HG02973 (cell line): ENCODE results near the gene CYP3A5.
"Not testable (repeated sequence)": the region's sequence is repeated elsewhere in the genome, so short reads cannot be mapped to it uniquely, and the experiment has no call there.

ENCODE experiments used
- ATAC-seq: cut with Tn5 transposase; IDR thresholded peaks from one replicate; pipeline ENCODE4 v1.9.1; 2021; ENCODE audit warnings: moderate library complexity; ENCODE audit not compliant: unreplicated experiment

CYP3A5 gene

DNA sequence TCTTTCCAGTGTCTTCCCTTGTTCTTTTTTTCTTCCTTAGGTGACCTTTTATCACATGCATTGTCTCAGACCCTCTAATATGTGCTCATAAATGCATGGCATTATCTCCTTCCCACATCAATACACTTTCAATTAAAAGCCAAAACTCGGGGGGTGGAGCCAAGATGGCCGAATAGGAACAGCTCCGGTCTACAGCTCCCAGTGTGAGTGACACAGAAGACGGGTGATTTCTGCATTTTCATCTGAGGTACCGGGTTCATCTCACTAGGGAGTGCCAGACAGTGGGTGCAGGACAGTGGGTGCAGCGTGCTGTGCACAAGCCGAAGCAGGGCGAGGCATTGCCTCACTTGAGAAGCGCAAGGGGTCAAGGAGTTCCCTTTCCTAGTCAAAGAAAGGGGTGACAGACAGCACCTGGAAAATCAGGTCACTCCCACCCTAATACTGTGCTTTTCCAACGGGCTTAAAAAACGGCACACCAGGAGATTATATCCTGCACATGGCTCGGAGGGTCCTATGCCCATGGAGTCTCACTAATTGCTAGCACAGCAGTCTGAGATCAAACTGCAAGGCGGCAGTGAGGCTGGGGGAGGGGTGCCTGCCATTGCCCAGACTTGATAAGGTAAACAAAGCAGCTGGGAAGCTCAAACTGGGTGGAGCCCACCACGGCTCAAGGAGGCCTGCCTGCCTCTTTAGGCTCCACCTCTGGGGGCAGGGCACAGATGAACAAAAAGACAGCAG lies 6.2 kb upstream of the CYP3A5 start:
- ATAC-seq, result not testable (repeated sequence)

DNA sequence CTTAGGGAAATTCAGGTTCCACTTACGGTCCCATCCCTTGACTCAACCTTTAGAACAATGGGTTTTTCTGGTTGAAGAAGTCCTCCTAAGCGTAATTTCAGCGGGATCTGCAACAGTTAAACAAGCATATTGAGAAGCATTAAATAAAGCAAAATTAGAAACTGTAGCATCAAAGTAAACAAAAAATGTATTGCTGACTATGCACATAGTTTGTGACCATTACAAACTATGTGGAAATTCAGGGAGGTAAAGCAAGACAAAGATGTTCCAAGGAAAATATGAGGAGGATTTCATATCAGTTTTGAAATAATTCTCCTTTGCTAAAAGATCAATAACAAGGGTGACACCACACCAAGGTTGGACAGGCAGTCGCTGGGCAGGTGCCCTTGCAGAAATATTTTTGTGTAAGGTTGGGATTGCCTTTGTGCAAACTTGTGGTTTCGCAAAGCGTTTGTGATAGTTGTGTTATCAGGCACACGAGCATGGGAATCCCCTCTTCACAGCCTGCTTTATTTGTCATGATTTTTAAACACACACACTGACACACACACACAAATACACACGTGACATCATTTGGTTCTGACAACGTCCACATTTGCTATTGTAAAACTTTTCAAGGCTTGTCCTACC lies 5.4 kb upstream of the CYP3A5 start:
- no peak for ATAC-seq

DNA sequence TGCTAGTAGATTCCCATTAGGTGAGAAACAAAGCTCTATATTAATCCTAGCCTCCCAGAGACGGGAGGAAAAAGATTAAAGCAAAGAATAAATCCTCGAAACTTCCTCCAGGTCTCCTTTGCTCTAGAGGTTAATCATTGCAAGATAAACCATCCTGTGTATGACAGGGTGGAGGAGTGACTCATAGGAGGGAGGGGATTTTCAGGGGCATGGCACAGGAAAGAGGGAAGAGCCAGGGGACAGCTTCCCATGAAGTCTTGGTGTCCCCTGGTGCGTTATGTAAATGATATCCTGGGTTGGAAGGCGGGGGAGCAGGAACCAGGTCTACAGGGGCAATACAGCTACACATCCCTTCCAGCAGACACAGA lies 780 bp downstream of the CYP3A5 start:
- no peak for ATAC-seq

DNA sequence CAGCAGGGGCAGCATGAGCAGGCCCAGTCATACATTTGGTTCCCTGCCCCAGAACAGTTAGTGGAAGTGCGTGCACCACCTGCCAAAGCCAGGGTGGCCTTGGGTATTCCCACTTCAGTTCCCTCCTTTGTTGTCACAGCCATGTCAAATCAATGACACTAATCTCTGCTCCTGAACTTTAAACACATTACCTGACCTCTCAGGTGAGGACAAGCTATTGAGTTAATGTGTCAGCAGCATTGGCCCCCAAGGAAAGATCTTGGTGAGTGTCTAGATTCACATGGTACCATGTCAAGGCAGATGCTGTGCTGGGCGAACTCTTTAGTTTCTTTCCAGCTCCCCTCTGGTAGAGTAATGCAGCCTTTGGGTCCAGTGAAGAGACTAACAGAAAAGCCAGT lies 2.1 kb downstream of the CYP3A5 start:
- ATAC-seq, result no peak

DNA sequence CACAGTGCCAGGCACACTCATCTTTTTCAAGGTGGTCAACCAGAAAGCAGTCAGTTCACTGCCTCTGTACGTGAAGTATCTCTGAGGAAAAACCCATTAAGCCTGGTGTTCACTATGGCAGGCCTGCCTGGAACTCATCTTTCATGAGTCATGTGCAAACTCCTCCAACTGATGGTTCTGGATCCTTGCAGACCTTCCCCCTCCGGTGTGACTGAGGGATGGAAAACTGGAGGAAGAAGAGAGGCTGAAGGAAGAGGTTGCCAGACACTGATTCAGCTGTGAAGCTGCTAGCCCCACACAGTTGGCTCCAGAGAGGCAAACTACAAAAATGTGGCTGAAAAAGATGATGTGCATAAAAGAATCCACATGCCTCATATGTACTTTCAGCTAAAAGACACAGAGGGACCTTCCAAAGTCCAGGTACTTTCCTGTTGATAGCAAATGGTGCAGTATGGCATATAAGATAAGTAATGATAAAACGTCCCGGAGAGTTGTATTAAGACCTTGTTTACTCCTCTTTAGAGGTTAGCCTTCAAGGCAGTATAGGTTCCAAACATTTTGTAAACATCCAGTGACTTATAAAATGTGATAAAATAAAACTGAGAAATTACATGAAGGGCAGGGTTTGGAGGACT lies 2.7 kb downstream of the CYP3A5 start:
- no peak for ATAC-seq

DNA sequence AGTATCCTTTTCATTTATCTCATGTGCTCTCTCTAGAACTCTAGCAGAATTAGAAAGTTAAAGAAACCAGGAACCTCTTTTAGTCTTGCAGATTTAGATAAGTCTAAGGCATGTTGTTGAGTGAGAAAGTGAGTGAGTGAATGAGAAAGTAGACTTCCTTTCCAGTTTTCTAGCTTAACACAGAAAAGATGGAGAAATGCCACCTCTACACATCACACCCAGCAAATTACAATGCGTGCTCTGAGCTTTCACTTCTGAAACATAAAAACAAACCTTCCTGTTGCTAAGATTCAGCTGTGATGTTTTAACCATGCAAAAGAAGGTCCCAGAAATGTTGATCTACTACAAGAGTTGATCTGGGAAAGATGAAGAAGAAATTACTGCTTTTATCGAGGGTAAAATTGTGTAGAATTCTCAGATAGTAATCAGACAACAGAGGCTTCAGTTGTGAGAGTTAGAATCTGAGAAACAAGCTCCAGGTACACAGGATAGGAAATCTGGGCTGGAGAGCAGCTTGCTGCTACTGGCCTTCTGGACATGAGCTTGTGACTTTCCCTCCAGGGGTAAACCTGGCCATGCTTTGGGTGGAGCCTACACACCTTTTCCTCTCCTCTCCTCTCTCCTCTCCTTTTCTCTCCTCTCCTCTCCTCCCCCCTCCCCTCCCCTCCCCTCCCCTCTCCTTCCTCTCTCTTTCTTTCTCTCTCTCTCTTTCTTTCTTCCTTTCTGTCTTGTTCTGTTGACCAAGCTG lies 4.6 kb downstream of the CYP3A5 start:
- no peak for ATAC-seq

DNA sequence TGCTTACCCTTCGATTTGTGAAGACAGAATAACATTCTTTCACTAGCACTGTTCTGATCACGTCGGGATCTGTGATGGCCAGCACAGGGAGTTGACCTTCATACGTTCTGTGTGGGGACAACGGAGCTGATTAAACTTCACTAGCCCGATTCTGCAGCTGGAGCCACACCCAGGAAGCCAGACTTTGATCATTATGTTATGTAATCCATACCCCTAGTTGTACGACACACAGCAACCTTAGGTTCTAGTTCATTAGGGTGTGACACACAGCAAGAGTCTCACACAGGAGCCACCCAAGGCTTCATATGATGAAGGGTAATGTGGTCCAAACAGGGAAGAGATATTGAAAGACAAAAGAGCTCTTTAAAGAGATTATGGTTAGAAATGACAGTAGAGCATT lies 7.2 kb downstream of the CYP3A5 start:
- no peak for ATAC-seq

DNA sequence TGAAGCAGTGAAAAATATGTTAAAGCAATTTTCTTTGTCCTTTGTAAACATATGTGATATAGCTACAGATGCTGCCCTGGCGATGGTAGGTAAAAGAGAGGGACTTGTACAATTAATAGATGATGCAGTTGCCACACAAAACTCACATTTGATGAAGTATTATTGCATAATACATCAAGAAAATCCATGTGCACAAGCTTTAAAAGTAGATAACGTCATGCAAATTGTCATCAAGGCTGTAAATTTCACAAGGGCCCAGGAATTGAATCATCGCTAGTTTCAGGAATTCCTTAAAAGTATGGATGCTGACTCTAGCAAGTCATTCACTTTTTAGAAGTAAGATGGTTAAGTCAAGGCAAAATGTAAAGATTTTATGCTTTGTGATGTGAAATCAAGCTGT lies 10.0 kb downstream of the CYP3A5 start:
- ATAC-seq, result no peak

DNA sequence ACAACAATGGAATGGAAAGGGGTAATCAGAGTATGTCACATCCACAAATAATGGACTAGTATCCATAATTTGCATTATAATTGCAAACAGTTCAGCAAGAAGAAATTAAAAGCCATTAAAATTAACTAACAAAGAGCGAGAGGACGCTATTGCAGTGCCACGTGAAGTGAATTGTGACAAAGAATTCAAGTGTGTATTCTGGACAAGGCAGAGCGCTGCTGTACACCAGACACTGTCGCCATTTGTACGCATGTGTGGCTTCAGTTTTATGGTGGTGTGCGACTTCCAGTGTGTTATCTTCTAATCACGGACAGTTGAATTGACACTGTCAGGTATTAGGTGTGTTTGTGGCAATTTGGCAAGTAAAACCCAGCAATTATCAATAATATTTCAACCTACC lies 11.3 kb downstream of the CYP3A5 start:
- no peak for ATAC-seq

DNA sequence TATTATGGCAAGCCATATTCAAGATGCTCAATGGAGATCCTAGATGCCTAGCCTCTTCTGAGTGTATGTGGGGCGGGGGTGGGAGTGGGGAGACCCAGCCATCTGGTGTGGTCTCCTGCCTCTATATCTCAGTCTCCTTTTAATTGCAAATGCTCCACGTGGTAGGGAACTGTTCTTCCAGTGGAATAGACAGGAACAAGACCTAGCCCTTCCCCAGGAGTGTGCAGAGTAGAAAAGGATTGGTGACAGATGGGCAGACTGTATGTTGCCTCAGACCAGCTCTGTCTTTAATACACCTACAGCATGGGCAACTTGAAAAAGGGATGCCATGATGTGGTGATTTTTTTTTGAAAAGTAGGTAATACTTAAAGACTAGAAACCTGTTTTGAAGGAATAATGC lies 12.6 kb downstream of the CYP3A5 start:
- no peak for ATAC-seq

DNA sequence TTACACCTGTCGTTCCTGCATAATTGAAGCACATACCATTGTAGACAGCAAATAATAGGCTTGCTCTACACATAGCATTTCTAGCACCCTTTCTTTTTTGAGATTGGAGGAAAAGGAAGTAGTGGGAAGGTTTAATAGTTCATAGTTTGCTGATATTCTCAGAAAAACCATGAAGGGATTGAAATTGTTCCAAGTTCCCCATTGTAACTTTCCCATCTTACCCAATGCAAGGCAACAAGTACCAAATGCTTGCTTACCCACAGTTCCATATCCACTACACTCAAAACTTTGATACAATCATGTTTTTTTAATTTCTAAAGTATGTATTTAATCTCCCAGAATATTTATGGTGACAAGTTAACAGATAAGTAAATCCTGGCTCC lies 13.8 kb downstream of the CYP3A5 start:
- ATAC-seq, result no peak

DNA sequence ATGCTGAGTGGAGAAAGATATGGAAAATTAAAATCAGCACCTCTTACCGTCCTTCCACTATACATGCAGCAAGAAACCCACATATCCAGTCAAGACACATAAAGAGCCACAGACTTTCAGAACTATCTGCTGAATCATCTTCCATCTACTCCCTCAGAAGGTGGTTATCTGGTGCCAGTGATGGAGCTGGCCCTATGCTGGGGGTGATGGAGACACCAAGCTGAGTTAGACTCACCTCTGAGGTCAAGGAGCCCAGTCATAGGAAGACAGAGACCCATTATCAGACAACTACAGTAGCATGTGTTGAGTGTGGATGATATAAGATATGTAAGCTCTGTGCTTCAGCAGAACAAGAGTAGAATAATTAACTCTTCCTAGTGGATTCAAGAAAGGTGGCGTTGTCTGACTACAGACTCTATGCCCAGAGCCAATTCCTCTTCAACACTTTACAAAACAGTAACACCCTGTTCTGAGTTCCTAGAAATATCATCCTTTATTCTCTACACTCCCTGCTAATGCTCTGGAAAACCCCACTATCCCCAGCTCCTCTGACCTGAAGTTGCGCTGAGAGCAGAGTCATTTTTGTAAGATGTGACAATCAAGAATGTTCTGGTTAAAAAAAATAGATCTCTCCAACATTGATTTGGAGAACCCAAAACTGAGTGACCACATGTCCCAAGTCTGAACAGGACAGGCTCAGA lies 14.3 kb downstream of the CYP3A5 start:
- no peak for ATAC-seq

DNA sequence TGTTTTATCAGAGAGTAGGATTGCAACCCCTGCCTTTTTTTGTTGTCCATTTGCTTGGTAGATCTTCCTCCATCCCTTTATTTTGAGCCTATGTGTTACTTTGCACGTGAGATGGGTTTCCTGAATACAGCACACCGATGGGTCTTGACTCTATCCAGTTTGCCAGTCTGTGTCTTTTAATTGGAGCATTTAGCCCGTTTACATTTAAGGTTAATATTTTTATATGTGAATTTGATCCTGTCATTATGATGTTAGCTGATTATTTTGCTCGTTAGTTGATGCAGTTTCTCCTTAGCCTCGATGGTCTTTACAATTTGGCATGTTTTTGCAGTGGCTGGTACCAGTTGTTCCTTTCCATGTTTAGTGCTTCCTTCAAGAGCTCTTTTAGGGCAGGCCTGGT lies 21.9 kb downstream of the CYP3A5 start:
- ATAC-seq, result not testable (repeated sequence)

DNA sequence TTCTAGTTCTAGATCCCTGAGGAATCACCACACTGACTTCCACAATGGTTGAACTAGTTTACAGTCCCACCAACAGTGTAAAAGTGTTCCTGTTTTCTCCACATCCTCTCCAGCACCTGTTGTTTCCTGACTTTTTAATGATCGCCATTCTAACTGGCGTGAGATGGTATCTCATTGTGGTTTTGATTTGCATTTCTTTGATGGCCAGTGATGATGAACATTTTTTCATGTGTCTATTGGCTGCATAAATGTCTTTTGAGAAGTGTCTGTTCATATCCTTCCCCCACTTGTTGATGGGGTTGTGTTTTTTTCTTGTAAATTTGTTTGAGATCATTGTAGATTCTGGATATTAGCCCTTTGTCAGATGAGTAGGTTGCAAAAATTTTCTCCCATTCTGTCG lies 25.2 kb downstream of the CYP3A5 start:
- not testable (repeated sequence) for ATAC-seq

DNA sequence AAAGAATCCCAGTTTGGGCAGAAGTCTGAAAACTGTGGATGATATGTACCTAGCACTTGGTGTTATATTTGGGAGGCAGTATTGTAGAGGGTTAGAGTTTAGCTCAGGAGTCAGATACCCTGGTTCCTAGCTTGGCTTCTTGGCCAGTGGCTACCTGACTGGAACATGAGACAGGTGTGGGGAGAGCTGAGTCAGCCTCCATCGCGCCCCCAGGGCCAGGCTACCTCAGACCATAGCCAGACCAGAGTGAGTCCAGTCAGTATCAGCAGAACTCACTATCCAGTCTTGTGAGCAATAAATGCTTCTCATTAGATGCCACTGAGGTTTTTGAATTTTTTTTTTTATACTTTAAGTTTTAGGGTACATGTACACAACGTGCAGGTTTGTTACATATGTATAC lies 26.0 kb downstream of the CYP3A5 start:
- ATAC-seq, result no peak

DNA sequence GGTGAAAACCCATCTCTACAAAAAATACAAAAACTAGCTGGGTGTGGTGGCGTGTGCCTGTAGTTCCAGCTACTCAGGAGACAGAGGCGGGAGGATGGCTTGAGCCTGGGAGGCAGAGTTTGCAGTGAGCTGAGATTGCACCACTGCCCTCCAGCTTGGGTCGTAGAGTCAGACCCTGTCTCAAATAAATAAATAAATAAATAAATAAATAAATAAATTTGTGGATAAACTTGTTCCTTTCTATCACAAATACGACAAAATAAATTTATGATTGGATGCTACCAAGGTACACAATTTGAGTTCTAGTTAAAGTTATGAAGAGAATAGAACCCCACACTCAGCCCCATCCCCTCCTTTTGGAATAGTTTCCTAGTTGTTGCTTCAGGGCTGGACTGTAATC lies 26.5 kb downstream of the CYP3A5 start:
- ATAC-seq, result not testable (repeated sequence)

DNA sequence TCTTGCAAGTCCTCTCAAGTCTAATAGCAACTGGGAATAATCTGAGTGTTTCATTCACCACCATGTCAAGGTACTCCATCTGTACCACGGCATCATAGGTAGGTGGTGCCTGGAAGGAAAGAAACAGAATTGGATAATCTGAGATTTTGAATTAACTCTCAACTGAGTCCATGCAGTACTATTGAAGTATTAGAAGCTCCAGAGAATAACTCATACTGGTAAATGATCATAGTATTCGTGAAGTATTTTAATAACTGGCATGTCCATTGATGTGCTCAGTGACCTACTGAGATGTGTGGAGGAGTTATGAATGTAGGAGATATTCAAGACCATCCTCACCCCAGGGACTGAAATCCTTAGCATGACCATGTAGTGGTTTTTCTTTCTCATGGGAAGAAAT lies 27.1 kb downstream of the CYP3A5 start:
- ATAC-seq, result no peak

DNA sequence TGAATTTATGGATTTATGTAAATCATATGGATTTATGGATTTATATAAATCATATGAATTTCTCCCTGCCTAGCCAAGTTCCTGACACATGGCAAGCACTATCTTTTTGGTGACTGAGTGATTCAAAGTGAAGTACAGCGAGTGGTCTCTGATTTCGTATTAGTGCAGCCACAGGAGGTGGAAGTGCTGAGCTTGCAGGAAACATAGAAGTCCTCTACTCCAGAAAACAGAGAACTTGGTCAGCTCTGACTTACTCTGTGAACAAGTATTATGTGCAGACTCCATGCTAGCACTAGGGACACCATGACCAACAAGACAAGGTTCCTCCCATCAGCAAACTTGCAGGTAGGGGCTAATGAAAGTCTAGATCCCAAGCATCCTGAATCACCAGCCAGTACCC lies 28.5 kb downstream of the CYP3A5 start:
- ATAC-seq, result no peak

DNA sequence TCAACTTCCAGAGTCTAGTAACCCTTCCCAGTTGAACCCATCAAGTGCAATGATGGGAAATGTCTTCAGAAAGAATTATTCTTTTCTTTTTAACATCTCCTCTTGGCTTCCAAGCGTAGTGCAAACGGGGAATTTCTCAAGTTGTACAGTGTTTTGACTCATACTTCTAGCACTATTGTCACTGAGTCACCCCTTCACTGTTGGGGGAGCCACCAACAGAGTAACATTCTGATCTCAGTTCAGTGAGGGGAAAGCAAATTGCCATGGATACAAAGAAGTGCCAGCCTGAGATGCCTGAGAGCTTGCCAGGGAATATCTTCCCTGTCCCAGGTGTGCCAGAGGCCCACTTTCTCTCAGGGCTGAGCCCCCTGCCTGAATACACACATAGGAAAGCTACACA lies 31.0 kb downstream of the CYP3A5 start:
- ATAC-seq, result no peak

DNA sequence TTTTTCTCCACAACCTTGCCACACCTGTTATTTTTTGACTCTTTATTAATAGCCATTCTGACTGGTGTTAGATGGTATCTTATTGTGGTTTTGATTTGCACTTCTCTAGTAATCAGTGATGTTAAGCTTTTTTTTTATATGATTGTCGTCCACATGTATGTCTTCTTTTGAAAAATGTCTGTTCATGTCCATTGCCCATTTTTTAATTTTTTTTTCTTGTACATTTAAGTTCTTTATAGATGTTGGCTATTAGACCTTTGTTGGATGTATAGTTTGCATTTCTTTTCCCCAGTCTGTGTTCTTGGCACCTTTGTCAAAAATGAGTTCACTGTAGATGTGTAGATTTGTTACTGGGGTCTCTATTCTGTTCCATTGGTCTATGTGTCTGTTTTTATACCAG lies 34.2 kb downstream of the CYP3A5 start:
- ATAC-seq, result no peak

DNA sequence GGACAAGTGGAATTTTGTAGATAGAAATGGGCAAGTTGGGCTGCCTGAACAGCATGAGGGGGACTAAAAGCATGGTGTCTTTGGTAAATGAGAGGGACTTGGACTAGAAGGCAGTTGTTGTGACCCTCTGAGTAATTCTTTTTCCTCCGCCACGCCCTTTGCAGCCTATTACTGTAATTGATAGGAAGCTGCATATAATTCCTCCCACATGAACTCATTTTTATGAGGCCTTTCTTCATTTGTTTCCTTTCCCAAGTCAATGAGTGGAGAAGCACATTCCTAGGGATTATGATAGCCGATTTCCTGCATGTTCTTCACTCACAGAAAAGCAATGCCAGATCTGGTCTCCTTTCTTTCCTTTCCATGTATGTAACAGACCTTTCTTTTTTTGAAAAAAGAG lies 35.4 kb downstream of the CYP3A5 start:
- ATAC-seq, result no peak
